DOHH2 (cell line): ENCODE measurements around the gene ADORA1.

Experiments
- H3F3A ChIP-seq: fragments of 200-600 bp; sonication (generic), shearing (Covaris generic); 2 replicates; pipeline ENCODE4 v1.6.0; 2016; ENCODE audit warnings: antibody characterized with exemption, mild to moderate bottlenecking; ENCODE audit not compliant: control insufficient read depth, insufficient read depth
- H3K27ac ChIP-seq: fragments of 200-600 bp; sonication (generic); 2 replicates; pipeline ENCODE4 v1.5.1; 2014; ENCODE audit warnings: low read depth, mild to moderate bottlenecking, low read length, moderate library complexity
- H3K27me3 ChIP-seq: fragments of 200-600 bp; sonication (generic); 2 replicates; pipeline ENCODE4 v1.6.1; 2014; ENCODE audit warnings: mild to moderate bottlenecking, low read length, mixed read lengths; ENCODE audit not compliant: control insufficient read depth
- H3K36me3 ChIP-seq: fragments of 200-600 bp; sonication (generic); 2 replicates; pipeline ENCODE4 v1.6.1; 2014; ENCODE audit warnings: mild to moderate bottlenecking, low read length, moderate library complexity, mixed read lengths; ENCODE audit not compliant: control insufficient read depth
- H3K4me1 ChIP-seq: fragments of 200-600 bp; sonication (generic); 2 replicates; pipeline ENCODE4 v1.6.1; 2014; ENCODE audit warnings: mild to moderate bottlenecking, low read length, mixed read lengths; ENCODE audit not compliant: control insufficient read depth
- H3K4me2 ChIP-seq: fragments of 200-600 bp; sonication (generic); 2 replicates; pipeline ENCODE4 v1.6.0; 2014; ENCODE audit warnings: mild to moderate bottlenecking, low read length, moderate library complexity
- H3K4me3 ChIP-seq: fragments of 200-600 bp; sonication (generic); 2 replicates; pipeline ENCODE4 v1.5.1; 2014; ENCODE audit warnings: mild to moderate bottlenecking, low read length, mixed read lengths
- H3K79me2 ChIP-seq: fragments of 200-600 bp; sonication (generic); 2 replicates; pipeline ENCODE4 v1.6.1; 2014; ENCODE audit warnings: mild to moderate bottlenecking, low read length, mixed read lengths; ENCODE audit not compliant: control insufficient read depth
- H3K9me2 ChIP-seq: fragments of 200-600 bp; sonication (generic); replicated peaks from 2 replicates; pipeline ENCODE4 v1.6.1; 2014; ENCODE audit warnings: mild to moderate bottlenecking, low read length, mixed read lengths; ENCODE audit not compliant: control insufficient read depth
- H3K9me3 ChIP-seq: fragments of 200-600 bp; sonication (generic); 2 replicates; pipeline ENCODE4 v1.6.1; 2014; ENCODE audit warnings: antibody characterized with exemption, low read length, mixed read lengths; ENCODE audit not compliant: control insufficient read depth, insufficient read depth
- H4K20me1 ChIP-seq: fragments of 200-600 bp; sonication (generic); 2 replicates; pipeline ENCODE4 v1.6.0; 2014; ENCODE audit warnings: low read depth, mild to moderate bottlenecking, antibody characterized with exemption, low read length, moderate library complexity; ENCODE audit not compliant: control insufficient read depth, insufficient read depth
- CTCF ChIP-seq: fragments of 200-600 bp; sonication (generic); IDR thresholded peaks from one replicate; pipeline ENCODE4 v1.5.1; 2014; ENCODE audit warnings: antibody characterized with exemption, mild to moderate bottlenecking, low read depth, low read length; ENCODE audit not compliant: poor library complexity, severe bottlenecking
- EZH2phosphoT487 ChIP-seq: fragments of 200-600 bp; sonication (generic); IDR thresholded peaks from 2 replicates; pipeline ENCODE4 v1.6.1; 2017; ENCODE audit warnings: borderline replicate concordance, mild to moderate bottlenecking, antibody characterized with exemption, low read length, moderate library complexity, mixed read lengths

ADORA1 gene

GRCh38 chr1:203128716-203129500, 1.4 kb downstream of the ADORA1 start:
- H3K4me2 ChIP-seq = no peak overlapping the region
- H3K9me3 ChIP-seq = no peaks in the 10 kb centered on the region

GRCh38 chr1:203129501-203130231, 2.1 kb downstream of the ADORA1 start:
- H3K4me3 ChIP-seq = no peak overlapping the region
- H3K36me3 ChIP-seq = no peaks in the 10 kb centered on the region
- no peaks in the 10 kb centered on the region for H4K20me1 ChIP-seq
- TF ChIP-seq CTCF (no peak), EZH2phosphoT487 (no peak)
- no peaks in the 10 kb centered on the region for H3K9me3 ChIP-seq
- no peaks in the 10 kb centered on the region for H3K9me2 ChIP-seq
- H3K4me1 ChIP-seq = no peaks in the 10 kb centered on the region
- no peaks in the 10 kb centered on the region for H3K79me2 ChIP-seq
- H3K27ac ChIP-seq = no peak overlapping the region
- H3K4me2 ChIP-seq = no peak overlapping the region
- H3F3A ChIP-seq = no peaks in the 10 kb centered on the region
- H3K27me3 ChIP-seq = peaks cover 7% of the 10 kb centered on the region; the same call in 1 of the 2 replicates

More at GRCh38 chr1:203128716-203129500, 1.4 kb downstream of the ADORA1 start:
- Histone ChIP-seq H3K9me2 (no peaks in the 10 kb centered on the region), H3K36me3 (no peaks in the 10 kb centered on the region), H3K27ac (no peak overlapping the region), H3K4me1 (no peaks in the 10 kb centered on the region), H3K79me2 (no peaks in the 10 kb centered on the region), H3K4me3 (no peak overlapping the region), H4K20me1 (no peaks in the 10 kb centered on the region), H3F3A (no peaks in the 10 kb centered on the region), H3K27me3 (peaks cover 9% of the 10 kb centered on the region)
- no peak for TF ChIP-seq CTCF
- no peak for TF ChIP-seq EZH2phosphoT487

GRCh38 chr1:203130358-203130985, 2.9 kb downstream of the ADORA1 start:
- Histone ChIP-seq H3K27me3 (peaks cover 7% of the 10 kb centered on the region; the same call in 1 of the 2 replicates), H4K20me1 (no peaks in the 10 kb centered on the region), H3K27ac (no peak overlapping the region), H3K4me2 (no peak overlapping the region), H3K9me2 (no peaks in the 10 kb centered on the region), H3K9me3 (no peaks in the 10 kb centered on the region), H3K4me1 (no peaks in the 10 kb centered on the region), H3K36me3 (no peaks in the 10 kb centered on the region), H3K4me3 (no peak overlapping the region), H3F3A (no peaks in the 10 kb centered on the region), H3K79me2 (no peaks in the 10 kb centered on the region)
- TF ChIP-seq CTCF = no peak
- TF ChIP-seq EZH2phosphoT487 = no peak
